Measurements from ENCODE around the gene LOXL3. TPM values are rescaled to one million over a fixed set of nuclear protein-coding genes. Genes with fewer than 3 reads are reported as not detected.
"Not testable (repeated sequence)": the region's sequence is repeated elsewhere in the genome, so short reads cannot be mapped to it uniquely, and the experiment has no call there.

The LOXL3 gene
- total RNA-seq, 6 donors from 2014 or later, result 3.6 to 28.3 (median 10.3) TPM

- ATAC-seq (ENCODE audit: low FRiP score in 2 of 2), result no peak
- TF ChIP-seq EP300 (IDR thresholded peaks at IDR 0.05), result no peak
- no peak for TF ChIP-seq CTCF (IDR thresholded peaks at IDR 0.05)
- TF ChIP-seq POLR2A (IDR thresholded peaks at IDR 0.05), result no peak
- TF ChIP-seq POLR2AphosphoS5 (IDR thresholded peaks at IDR 0.05), result no peak
- 92 to 94% methylated on average over 9 of the region's 9 CpGs for WGBS, 2 donors
Measured at GRCh38 chr2:74488643-74489481, 64.9 kb downstream of the LOXL3 start.

GRCh38 chr2:74486141-74486540, 67.6 kb downstream of the LOXL3 start:
- no peak for ATAC-seq (ENCODE audit: low FRiP score in 2 of 2)
- H3K4me3 ChIP-seq, result no peak overlapping the region
- no peak for TF ChIP-seq POLR2AphosphoS5 (IDR thresholded peaks at IDR 0.05)
- no peak for TF ChIP-seq POLR2A (IDR thresholded peaks at IDR 0.05)
- peaks cover 8 to 52% (median 27%) of the 10 kb centered on the region in 4 donors for H3K36me3 ChIP-seq
- no peaks in the 10 kb centered on the region for H3K27me3 ChIP-seq
- no peak for DNase-seq
- H3K27ac ChIP-seq, result no peak overlapping the region
- H3K9me3 ChIP-seq, result no peaks in the 10 kb centered on the region
- peaks cover 17 to 24% (median 18%) of the 10 kb centered on the region in 4 donors for H3K4me1 ChIP-seq
- WGBS, 2 donors, result 96 to 100% methylated on average over 2 of the region's 2 CpGs

More at GRCh38 chr2:74488643-74489481, 64.9 kb downstream of the LOXL3 start:
- H3K36me3 ChIP-seq, result peaks cover 30 to 79% (median 55%) of the 10 kb centered on the region in 4 donors
- H3K27me3 ChIP-seq, result no peaks in the 10 kb centered on the region
- H3K4me3 ChIP-seq, result no peak overlapping the region
- no peaks in the 10 kb centered on the region for H3K9me3 ChIP-seq
- H3K27ac ChIP-seq, result no peak overlapping the region
- no peak for DNase-seq
- peaks cover under 1 to 6% (median 2%) of the 10 kb centered on the region in 4 donors for H3K4me1 ChIP-seq

GRCh38 chr2:74483675-74484164, 70.0 kb downstream of the LOXL3 start:
- H3K27ac ChIP-seq, result peak overlapping the region in 2 of 4 donors; percentile 90 to 93
- 85 to 89% methylated on average over 19 of the region's 19 CpGs for WGBS, 2 donors
- DNase-seq, result not testable (repeated sequence)

GRCh38 chr2:74482801-74483674, 70.7 kb downstream of the LOXL3 start, which contains the start of the genes CCDC142 and TTC31:
CCDC142 (minus strand) TSS chr2:74482998; CDS start chr2:74482837, 161 bp downstream.
TTC31 (plus strand) TSS chr2:74483081; CDS start chr2:74483096, 15 bp downstream.
- peak; percentile 86 to 95 for DNase-seq
- no peaks in the 10 kb centered on the region for H3K27me3 ChIP-seq
- H3K36me3 ChIP-seq, result peaks cover 0 to 49% (median 18%) of the 10 kb centered on the region in 4 donors
- peak within 1 kb of the TSS; percentile 50 to 84 (median 72) for H3K4me3 ChIP-seq
- ATAC-seq (ENCODE audit: low FRiP score in 2 of 2), result peak; percentile 99
- no peaks in the 10 kb centered on the region for H3K9me3 ChIP-seq
- peak within 1 kb of the TSS; percentile 82 to 93 (median 90) for H3K27ac ChIP-seq
- WGBS, 2 donors, result 2% methylated on average over 26 to 34 of the region's 50 CpGs
- peaks cover 22 to 34% (median 25%) of the 10 kb centered on the region in 4 donors for H3K4me1 ChIP-seq
- TF ChIP-seq CTCF (IDR thresholded peaks at IDR 0.05) (peak; percentile 77 to 94 (median 89)), EP300 (IDR thresholded peaks at IDR 0.05) (no peak), POLR2A (IDR thresholded peaks at IDR 0.05) (peak in 3 of 4 donors; percentile 22 to 68 (median 27)), POLR2AphosphoS5 (IDR thresholded peaks at IDR 0.05) (peak; percentile 84 to 87)

More at GRCh38 chr2:74483675-74484164, 70.0 kb downstream of the LOXL3 start:
- Histone ChIP-seq H3K4me3 (peak overlapping the region; percentile 50 to 84 (median 72)), H3K36me3 (peaks cover 0 to 47% (median 20%) of the 10 kb centered on the region in 4 donors), H3K4me1 (peaks cover 22 to 34% (median 25%) of the 10 kb centered on the region in 4 donors)
- not testable (repeated sequence) for H3K9me3 ChIP-seq; H3K27me3 ChIP-seq; ATAC-seq (ENCODE audit: low FRiP score in 2 of 2)

Other genes starting within 250 kb of the LOXL3 start
- 10 to 100 TPM in 3 of 6 donors, 1 to 10 TPM in 3; 3.2 to 47.1 (median 11.0) TPM for gene SLC4A5, start 210.5 kb downstream of the LOXL3 start, total RNA-seq
- 100 to 1,000 TPM; 106 to 260 (median 147) TPM for gene DCTN1, start 173.6 kb downstream of the LOXL3 start, total RNA-seq
- 10 to 100 TPM in 2 of 6 donors, 1 to 10 TPM in 4; 2.6 to 12.3 (median 5.7) TPM for gene C2orf81, start 132.3 kb downstream of the LOXL3 start, total RNA-seq
- gene WDR54, start 132.2 kb downstream of the LOXL3 start, total RNA-seq, result 10 to 100 TPM in 4 of 6 donors, 1 to 10 TPM in 2; 8.4 to 28.2 (median 13.3) TPM
- 10 to 100 TPM; 26.7 to 95.3 (median 34.0) TPM for gene RTKN, start 112.0 kb downstream of the LOXL3 start, total RNA-seq
- gene INO80B, start 98.9 kb downstream of the LOXL3 start, total RNA-seq, result 10 to 100 TPM; 12.6 to 85.9 (median 32.5) TPM
- gene WBP1, start 95.5 kb downstream of the LOXL3 start, total RNA-seq, result 100 to 1,000 TPM in 1 of 6 donors, 10 to 100 TPM in 5; 34.7 to 109 (median 51.3) TPM
- 10 to 100 TPM; 57.8 to 80.8 (median 63.1) TPM for gene MOGS, start 88.6 kb downstream of the LOXL3 start, total RNA-seq
- gene MRPL53, start 81.3 kb downstream of the LOXL3 start, total RNA-seq, result 10 to 100 TPM; 19.9 to 87.1 (median 30.1) TPM
- 10 to 100 TPM; 14.8 to 67.1 (median 19.8) TPM for gene CCDC142, start 70.9 kb downstream of the LOXL3 start, total RNA-seq
- 100 to 1,000 TPM in 1 of 6 donors, 10 to 100 TPM in 5; 18.2 to 127 (median 27.3) TPM for gene TTC31, start 70.9 kb downstream of the LOXL3 start, total RNA-seq
- 1 to 10 TPM; 1.3 to 8.4 (median 2.4) TPM for gene LBX2, start 54.3 kb downstream of the LOXL3 start, total RNA-seq
- 10 to 100 TPM; 15.4 to 43.2 (median 34.6) TPM for gene PCGF1, start 46.2 kb downstream of the LOXL3 start, total RNA-seq
- gene TLX2, start 39.5 kb downstream of the LOXL3 start, total RNA-seq, result 1 to 10 TPM in 1 of 6 donors, under 1 TPM in 1, not detected in 4; 0.26 to 2.6 TPM
- under 1 TPM in 3 of 6 donors, not detected in 3; 0.26 to 0.37 (median 0.33) TPM for gene DQX1, start 27.7 kb downstream of the LOXL3 start, total RNA-seq
- gene AUP1, start 24.2 kb downstream of the LOXL3 start, total RNA-seq, result 100 to 1,000 TPM in 4 of 6 donors, 10 to 100 TPM in 2; 93.4 to 337 (median 125) TPM
- 10 to 100 TPM; 11.8 to 36.9 (median 27.2) TPM for gene HTRA2, start 24.0 kb downstream of the LOXL3 start, total RNA-seq
- gene DOK1, start 778 bp upstream of the LOXL3 start, total RNA-seq, result 10 to 100 TPM; 13.7 to 49.2 (median 38.0) TPM
- 1 to 10 TPM in 3 of 6 donors, under 1 TPM in 1, not detected in 2; 0.91 to 6.3 (median 2.2) TPM for gene M1AP, start 94.4 kb upstream of the LOXL3 start, total RNA-seq
- gene SEMA4F, start 100.3 kb upstream of the LOXL3 start, total RNA-seq, result 10 to 100 TPM in 3 of 6 donors, 1 to 10 TPM in 3; 6.3 to 15.3 (median 10.1) TPM

All from upper lobe of left lung (tissue), 6 donors.